Measurements from ENCODE around the gene NPIPB2.
A peak's percentile ranks its signal among the peaks of the same experiment; 100 is the strongest.

NPIPB2 gene

GRCh38 chr16:11916524-11917285 is 25.1 kb downstream of the NPIPB2 start:
- no peak overlapping the region for H3K4me3 ChIP-seq (ENCODE audit: low read depth, low read length)
- TF ChIP-seq CTCF (IDR thresholded peaks at IDR 0.05; ENCODE audit: borderline replicate concordance, insufficient read depth, low read depth, low read length): no peak

GRCh38 chr16:11915644-11916523 is 26.0 kb downstream of the NPIPB2 start, which contains the start of gene GSPT1:
GSPT1 (minus strand) TSS chr16:11915956; CDS start chr16:11915720, 236 bp downstream.
- TF ChIP-seq CTCF (IDR thresholded peaks at IDR 0.05; ENCODE audit: borderline replicate concordance, insufficient read depth, low read depth, low read length): peak; percentile 34; the same call in 1 of the 2 replicates

GRCh38 chr16:11915114-11915643 is 26.7 kb downstream of the NPIPB2 start:
- TF ChIP-seq CTCF (IDR thresholded peaks at IDR 0.05; ENCODE audit: borderline replicate concordance, insufficient read depth, low read depth, low read length): no peak
- H3K4me3 ChIP-seq (ENCODE audit: low read depth, low read length): peak overlapping the region; percentile 76

More at GRCh38 chr16:11915644-11916523, 26.0 kb downstream of the NPIPB2 start, which contains the start of gene GSPT1:
- peak within 1 kb of the TSS; percentile 76 for H3K4me3 ChIP-seq (ENCODE audit: low read depth, low read length)

GRCh38 chr16:11914210-11915113 is 27.4 kb downstream of the NPIPB2 start:
- no peak for TF ChIP-seq CTCF (IDR thresholded peaks at IDR 0.05; ENCODE audit: borderline replicate concordance, insufficient read depth, low read depth, low read length)
- H3K4me3 ChIP-seq (ENCODE audit: low read depth, low read length): peak overlapping the region; percentile 76

- no peak for TF ChIP-seq CTCF (IDR thresholded peaks at IDR 0.05; ENCODE audit: borderline replicate concordance, insufficient read depth, low read depth, low read length)
- peak overlapping the region; percentile 76 for H3K4me3 ChIP-seq (ENCODE audit: low read depth, low read length)
These were observed 28.3 kb downstream of the NPIPB2 start for GRCh38 chr16:11913425-11914079.

Measured in GM12875 (cell line).